NCI-H2107 treated with DMSO at 0.1 percent for 48 hours (cell line): ENCODE measurements around the gene IL17A.
"Not testable (repeated sequence)": the region's sequence is repeated elsewhere in the genome, so short reads cannot be mapped to it uniquely, and the experiment has no call there.

Experiments used
- DNase-seq: peaks from one replicate; lab custom pipeline; 2025; ENCODE audit not compliant: unreplicated experiment; lab: John Stamatoyannopoulos, UW

IL17A gene

DNA sequence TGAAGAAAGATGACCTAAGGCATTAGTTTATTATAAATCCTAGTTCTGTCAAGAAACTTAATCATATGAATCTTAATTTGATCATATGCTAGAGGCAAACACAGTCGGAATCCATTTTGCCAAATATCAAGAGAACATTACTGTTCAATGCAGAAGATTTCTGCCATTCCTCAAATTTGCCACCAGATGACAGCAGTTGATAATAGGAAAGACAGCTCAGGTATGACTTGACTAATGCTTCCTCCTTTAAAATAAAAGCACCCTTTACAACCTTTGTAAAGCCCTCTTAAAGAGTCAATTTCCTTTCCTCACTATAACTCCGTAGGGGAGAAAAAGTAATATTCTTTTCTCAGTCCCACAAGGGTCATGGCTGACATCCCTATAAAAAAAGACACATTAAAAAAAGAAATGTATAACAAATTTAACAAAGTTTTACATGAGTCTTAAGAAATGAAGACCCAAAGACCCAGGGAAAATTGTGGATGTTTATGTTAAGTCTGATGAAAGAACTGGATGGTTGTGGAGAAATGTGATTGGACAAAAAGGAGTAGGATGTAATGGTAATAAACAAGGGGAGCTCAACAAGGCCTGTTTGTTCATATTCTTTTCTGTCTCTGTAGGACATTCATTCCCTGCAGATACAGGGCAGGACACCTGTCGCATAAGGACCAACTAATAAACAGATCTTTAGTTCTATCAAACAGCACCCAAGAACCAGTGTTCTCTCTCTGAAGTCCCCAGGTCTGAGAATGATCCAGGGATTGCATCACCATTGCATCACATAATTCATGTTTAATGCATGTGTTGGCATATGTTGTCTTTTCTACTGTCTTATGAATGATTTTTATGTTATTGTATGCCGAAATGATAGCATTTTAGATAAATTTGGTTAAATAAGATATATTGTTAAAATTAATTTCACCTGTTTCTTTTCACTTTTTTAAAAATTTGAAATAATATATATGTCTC lies 23.0 kb upstream of the IL17A start:
- peak; percentile 41 for DNase-seq

DNA sequence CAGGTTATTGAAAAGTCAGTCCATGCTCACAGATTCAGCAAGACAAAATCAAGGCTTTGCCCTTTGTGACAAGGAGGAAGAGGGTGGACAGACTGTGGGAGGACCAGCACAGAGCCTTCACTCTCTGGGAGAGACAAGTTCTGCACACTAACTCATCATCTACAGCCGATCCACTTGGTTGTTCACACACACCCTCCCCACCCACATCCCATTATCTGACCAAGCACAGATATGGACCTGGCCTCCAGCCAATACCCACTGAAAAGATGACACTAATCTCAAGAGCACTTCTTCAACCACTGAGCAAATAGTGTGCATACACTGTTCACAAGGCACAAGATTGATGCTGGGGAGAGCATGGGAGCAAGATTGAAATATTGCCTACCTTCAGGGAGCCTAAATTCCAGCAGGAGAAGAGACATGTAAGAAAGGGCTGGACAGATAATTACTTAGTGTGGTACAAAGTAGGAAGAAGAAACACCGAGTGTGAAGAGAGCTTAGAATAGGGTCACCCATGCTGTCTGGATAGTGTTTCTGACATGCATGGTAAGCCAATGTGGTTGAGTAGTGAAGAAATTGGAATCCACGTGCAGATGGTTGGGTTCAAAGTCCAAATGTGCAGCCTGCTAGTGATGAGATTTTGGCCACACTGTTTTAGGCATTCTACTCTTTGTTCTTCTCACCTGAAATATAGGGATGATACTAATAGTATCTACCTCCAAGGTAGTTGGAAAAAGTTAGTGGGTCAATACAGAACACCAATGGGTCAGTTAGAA lies 21.7 kb upstream of the IL17A start:
- DNase-seq: no peak

DNA sequence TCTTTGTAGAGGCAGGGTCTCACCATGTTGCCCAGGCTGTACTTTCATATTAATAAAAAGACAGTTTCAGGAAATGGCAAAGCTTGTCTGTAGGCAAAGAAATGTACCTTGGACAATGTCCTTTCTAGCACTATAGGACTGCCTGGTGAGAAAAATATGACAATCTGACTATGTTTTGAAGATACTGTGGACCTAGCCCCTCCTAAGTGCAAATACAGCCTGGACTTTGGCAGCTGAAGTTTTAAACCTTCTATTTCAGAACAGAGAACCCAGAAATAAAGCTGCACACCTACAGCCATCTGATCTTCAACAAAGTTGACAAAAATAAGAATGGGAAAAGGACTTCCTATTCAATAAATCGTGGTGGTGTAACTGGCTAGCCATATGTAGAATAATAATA lies 18.9 kb upstream of the IL17A start:
- no peak for DNase-seq

DNA sequence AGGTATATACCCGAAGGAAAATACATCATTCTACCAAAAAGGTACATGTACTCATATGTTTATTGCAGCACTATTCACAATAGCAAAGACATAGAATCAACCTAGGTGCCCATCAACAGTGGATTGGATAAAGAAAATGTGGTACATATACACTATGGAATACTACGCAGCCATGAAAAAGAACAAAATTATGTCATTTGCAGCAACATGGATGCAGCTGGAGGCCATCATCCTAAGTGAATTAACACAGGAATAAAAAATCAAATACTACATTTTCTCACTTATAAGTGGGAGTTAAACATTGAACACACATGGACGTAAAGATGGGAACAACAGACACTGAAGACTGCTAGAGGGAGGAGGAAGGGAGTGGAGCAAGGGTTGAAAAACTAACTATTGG lies 17.8 kb upstream of the IL17A start:
- DNase-seq: not testable (repeated sequence)

DNA sequence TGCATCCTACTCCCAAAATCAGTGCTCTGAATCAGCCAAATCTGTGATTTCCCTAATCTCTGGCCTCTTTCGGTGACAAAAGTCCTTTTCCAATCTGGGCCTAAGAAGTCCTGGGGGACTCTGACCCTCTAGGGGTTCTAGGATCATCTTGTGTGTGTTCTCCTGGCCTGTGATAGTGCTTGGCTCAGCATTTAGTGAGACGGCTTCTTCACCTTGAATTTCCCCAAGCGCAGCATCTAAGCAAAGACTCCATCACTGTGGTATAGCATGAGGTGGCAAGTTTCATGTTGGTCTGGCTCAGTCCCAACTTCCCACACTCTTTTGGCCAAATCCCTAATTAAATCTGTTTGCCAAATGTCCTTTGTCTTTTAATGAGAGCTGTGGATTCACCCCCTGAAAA lies 12.1 kb upstream of the IL17A start:
- no peak for DNase-seq

DNA sequence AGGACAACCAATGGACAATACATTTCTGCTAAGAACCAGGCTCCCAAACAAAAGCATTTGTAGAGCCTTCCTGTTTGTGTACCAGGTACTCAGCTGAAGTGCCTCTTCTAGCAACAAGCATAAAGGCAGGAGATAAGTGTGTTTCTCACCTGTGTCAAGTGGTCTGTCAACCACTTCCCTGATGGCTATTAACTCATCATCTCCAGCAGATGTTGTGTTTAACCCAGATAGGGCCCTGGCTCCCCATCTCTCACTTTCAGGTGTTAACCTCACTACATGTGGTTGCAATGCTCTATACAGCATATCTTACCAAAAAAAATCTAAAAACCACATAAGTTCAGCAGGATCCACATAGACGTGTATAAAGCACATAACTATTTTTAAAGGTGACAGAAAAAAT lies 9.6 kb upstream of the IL17A start:
- DNase-seq: peak; percentile 51

DNA sequence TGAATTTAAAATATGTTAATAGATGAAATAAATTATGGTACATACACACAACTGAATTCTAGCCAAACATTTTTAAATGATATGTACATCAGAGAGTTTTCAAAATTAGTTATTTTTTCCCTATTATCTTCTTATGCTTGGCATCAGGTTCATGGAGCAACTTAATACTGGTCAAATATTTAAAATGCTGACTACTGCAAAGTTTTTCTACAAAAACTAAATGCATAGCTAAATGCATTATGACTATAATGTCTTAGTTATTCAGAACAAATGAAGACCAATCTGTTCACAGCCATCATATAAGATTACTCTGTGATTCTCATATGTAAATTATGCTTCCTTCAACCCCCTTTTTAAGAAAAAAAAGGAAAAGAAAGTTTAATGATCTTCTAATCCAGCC lies 8.2 kb upstream of the IL17A start:
- DNase-seq: no peak

DNA sequence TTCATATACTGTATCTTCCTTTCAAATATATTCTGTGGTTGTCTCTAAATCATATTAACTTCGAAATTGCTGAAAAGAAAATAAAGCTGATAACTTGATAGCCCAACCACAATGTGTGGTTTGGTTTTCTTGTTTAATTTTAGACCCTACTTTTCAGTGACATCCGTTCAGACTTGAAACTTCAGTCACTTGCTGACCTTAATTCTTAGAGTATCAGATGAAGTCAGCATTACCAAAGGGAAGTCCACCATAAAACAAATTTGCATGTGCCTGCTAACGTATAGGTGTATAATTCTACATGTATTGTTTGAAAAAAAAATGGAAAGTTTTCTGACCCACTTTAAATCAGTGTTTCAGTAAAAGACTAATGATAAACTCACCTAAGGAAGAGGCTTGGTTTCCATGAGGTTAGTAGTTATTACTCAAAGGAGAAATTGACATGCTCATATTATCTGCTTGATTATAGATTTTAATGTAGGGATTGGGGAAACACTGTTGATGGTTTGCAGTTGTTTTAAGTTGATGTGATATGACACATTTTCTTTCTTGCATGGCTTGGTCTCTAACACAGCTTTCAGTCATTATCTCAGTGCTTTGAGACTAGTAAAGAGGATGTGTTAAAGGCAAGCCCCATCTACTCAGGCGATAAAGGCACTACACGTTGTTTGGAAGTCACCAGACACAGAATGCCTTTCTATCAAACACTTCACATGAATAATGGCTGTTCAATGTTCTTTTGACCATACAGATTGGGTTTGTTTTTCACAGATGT lies 5.2 kb upstream of the IL17A start:
- no peak for DNase-seq

DNA sequence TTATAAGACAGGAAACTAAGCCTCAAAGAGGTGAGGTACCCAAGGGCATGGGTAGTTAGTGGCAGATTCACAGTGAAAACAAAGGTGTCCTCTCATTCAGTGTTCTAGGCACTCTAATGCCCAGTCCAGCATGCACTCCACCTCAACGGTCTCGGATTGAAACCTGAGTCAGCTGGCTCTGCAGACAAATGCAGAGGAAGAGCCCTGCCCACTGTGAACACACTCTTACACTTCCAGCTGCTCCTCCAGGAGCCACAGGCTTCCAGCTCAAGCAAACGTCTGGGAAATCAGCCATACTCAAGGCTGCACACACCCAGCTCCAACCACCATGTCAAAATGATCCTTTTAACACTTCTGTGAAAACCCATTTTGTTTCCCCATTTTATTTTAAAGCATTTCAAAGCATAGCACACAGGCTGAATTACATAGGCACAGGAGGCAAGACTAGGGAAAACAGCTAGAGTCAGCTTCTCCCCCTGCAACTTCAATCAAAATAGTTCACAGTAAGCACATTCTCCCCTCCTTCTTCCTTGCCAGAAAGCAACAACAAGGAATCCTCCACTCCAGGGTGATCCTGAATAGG lies 3.0 kb upstream of the IL17A start:
- peak; percentile 5 for DNase-seq

DNA sequence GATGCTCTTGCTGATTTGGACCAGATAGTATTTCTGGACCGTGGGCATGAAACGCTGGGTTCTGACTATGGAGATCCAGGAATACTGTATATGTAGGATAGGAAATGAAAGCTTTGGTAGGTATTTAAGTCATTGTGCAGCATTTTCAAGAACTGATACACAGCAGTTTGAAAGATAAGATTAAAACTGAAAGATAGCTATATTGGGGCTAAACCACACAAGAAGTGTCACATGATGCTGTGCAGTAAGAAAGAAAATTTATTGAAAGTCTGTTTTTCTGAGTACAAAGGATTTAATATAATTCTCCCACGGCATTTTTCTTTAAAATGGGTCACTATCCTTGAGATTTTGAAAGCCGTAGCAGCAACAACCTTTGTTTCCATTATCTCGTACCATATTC lies 305 bp downstream of the IL17A start:
- no peak for DNase-seq

DNA sequence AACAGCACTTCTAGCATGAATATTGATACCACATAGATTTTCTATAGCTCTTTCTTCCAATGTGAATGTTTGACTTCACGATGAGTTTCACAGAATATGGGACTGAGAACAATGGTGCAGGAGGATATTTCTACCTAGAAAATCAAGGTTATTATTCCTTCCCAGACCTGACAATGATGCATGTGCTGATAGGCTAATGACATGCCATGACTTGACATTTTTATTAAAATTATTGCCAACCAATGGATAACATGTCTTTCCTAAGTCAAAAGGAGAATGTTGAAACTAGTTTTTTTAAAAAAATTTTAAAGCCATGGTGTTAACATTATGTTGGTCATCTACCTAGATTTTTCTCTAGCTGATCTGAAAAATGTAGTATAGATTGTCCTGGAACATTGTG lies 923 bp downstream of the IL17A start:
- no peak for DNase-seq

DNA sequence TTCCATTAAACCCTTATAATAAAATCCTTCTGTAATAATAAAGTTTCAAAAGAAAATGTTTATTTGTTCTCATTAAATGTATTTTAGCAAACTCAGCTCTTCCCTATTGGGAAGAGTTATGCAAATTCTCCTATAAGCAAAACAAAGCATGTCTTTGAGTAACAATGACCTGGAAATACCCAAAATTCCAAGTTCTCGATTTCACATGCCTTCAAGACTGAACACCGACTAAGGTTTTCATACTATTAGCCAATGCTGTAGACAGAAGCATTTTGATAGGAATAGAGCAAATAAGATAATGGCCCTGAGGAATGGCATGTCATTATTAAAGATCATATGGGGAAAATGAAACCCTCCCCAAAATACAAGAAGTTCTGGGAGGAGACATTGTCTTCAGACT lies 3.8 kb downstream of the IL17A start:
- DNase-seq: no peak

DNA sequence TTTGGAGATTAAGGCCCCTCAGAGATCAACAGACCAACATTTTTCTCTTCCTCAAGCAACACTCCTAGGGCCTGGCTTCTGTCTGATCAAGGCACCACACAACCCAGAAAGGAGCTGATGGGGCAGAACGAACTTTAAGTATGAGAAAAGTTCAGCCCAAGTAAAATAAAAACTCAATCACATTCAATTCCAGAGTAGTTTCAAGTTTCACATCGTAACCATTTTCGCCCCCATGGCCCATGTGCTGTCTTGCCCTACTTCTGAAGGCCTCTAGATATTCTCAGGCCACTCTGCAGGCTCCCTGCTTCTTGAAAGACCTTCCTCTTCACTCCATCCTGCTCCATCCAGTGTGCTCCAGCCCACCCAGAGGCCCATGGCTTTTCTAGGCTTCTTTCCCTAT lies 4.2 kb downstream of the IL17A start:
- DNase-seq: no peak

DNA sequence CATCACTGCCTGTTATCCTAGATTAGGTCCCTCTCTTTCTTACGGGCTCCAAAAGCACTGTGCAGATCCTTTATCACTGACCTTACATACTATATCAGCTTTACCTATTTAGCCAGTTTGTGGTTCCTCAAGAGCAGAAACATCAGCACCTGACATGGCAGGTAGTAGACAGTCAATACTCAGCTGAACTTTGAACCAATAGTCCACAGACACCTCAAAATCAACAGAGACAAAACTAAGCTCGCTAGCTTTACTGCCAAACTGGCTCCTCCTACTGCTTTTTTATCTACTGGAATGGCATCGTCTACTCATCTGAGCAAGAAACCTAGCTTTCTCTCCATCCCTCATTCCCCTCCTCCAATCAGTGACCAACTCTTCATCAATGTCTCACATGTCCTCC lies 5.6 kb downstream of the IL17A start:
- no peak for DNase-seq

DNA sequence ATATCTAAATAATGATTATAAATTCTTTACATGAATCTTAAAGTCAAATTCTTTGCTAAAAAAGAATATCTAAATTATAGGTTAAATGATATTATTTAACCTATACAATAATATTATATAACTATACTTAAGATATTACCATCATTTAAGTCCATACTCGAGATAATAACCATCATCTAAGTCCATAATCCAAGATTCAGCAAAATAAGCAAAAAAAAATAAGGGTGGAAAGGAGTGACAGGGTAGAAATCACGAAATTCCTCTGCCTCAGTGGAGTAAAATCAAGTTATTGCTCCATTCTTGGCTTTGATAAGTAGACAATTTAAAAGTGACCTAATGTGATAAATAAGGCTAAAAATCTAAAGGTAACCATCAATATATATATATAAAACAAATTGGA lies 9.7 kb downstream of the IL17A start:
- no peak for DNase-seq

DNA sequence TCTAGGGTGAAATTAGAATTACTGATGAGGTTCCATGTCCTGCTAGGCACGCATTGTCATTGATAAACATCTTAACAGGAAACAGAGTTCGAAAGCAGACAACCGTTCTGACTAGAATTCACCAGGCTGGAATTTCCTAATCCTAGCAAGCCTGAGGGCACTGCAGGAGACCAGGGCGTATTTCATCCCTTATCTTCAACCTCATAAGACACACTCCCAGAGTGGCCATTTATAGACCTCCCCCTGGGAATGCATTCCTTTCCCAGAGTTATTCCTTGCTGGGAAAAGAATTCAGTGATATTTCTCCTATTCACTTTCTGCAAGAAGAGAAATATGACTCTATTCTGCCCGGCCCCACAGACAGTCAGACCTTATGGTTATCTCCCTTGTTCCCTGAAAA lies 13.9 kb downstream of the IL17A start:
- not testable (repeated sequence) for DNase-seq

DNA sequence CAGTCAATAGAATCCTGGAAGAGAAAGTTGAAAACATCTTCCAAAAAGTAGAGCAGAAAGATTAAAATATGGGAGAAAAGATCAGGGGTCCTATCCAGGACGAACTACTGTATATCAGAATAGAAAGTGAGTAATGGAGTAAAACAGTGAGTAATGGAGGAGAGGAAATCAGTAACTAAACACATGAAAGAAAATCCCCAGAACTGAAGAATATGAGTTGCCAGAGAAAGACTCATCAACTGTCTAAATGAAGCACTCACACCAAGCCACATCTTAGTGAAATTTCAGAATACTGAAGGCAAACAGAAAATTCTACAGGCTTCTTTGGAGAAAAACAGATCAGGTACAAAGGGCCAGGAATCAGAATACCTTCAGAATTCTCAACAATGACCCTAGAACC lies 14.9 kb downstream of the IL17A start:
- DNase-seq: no peak

DNA sequence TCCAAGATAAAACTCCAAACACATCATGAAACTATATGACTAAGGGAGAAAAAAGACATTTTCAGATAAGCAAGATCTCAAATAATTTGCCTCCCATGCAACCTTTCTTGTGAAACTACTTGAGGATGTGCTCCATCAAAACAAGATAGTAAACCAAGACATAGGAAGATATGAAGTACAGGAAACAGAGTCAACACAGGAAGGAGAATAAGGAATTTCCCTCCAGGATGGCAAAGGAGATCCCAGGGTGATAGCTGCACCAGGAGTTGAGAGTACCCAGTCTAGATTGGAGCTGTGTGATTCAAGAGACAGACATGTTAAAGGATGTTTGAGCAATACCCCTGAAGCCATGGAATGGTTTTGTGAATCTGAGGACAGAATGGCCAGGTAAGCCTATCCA lies 15.3 kb downstream of the IL17A start:
- no peak for DNase-seq

DNA sequence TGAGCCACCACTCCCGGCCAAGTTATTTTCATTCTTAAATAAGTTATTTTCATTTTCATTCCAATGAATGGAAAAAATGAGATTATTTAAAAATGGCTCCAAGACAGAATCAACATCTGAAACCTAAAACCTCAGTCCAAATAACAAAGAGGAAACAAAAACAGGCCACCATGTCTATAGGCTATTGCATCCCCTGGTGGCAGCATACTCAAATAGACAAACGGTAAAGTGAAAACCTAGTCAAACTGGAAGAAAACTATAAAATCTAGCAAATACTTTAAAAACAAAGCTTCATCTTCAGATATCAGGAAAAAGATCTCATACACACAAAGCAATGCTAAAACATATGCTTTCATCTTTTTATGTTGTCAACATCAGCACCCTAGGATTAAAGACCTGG lies 20.9 kb downstream of the IL17A start:
- DNase-seq: no peak

DNA sequence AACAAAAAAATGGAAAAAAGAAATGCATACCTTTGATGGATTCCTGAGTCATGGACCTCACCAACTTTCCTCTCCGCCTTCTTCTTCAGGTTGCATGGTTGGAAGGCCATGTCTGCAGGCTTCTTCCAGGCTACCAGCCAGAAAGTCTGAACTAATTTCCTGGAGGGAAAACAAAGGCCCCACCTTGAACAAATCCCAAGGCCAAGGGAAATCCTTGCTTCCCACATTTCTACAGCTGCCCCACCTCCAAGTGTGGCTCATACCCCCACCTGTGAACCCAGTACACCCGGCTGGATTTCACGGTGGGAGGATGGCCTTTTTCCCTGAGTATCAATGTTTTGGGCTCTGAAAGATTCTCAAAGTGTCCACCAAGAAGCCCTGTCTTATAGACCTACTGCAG lies 22.4 kb downstream of the IL17A start:
- no peak for DNase-seq

DNA sequence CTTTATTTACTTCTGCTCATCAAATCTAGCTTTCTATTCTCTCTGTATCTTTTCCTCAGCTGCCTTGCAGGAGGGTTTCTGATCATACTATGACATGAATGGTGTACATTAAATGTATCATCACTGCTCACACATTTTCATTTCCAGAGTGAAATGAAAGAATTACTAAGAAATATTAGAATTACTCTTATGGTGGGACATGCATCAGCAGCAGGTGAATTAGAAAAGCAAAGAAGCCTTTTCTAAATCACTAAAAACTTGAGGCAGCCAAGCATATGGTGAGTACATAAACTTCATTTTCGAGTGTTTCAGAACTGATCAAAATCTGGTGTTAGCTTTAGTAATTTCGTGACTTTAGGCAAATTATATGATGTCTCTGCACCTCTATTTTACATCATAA lies 23.6 kb downstream of the IL17A start:
- DNase-seq: no peak
